Trophoblast cell (in vitro differentiated cells and primary cell): ENCODE data around the gene CTNNA3.

Experiments
- DNase-seq, 2 donors: peaks; one replicate each; pipeline ENCODE4 v3.0.0-alpha.2; 2016
- H2AFZ ChIP-seq: 2 replicates; pipeline ENCODE4 v1.6.1; 2013; ENCODE audit warnings: low read length, moderate library complexity, mild to moderate bottlenecking; ENCODE audit not compliant: insufficient read depth, poor library complexity
- H2AK5ac ChIP-seq: 2 replicates; pipeline ENCODE4 v1.6.1; 2013; ENCODE audit warnings: mild to moderate bottlenecking, low read length
- H2BK120ac ChIP-seq: 2 replicates; pipeline ENCODE4 v1.6.1; 2013; ENCODE audit warnings: low read length, mild to moderate bottlenecking, moderate library complexity; ENCODE audit not compliant: insufficient read depth, poor library complexity
- H2BK12ac ChIP-seq: 2 replicates; pipeline ENCODE4 v1.6.1; 2013; ENCODE audit warnings: mild to moderate bottlenecking, low read length, moderate library complexity
- H2BK5ac ChIP-seq: 2 replicates; pipeline ENCODE4 v1.6.1; 2013; ENCODE audit warnings: low read length, low read depth, moderate library complexity, mild to moderate bottlenecking; ENCODE audit not compliant: poor library complexity
- H3K14ac ChIP-seq: 2 replicates; pipeline ENCODE4 v1.6.1; 2013; ENCODE audit warnings: mild to moderate bottlenecking, low read length
- H3K18ac ChIP-seq: 2 replicates; pipeline ENCODE4 v1.6.1; 2013; ENCODE audit warnings: mild to moderate bottlenecking, low read length
- H3K23ac ChIP-seq: 2 replicates; pipeline ENCODE4 v1.6.1; 2013; ENCODE audit warnings: low read length
- H3K27ac ChIP-seq: 2 replicates; pipeline ENCODE4 v1.5.1; 2013; ENCODE audit warnings: low read depth, mild to moderate bottlenecking, inconsistent platforms, low read length, moderate library complexity
- H3K27me3 ChIP-seq: 2 replicates; pipeline ENCODE4 v1.6.1; 2013; ENCODE audit warnings: inconsistent platforms, mild to moderate bottlenecking, low read length, moderate library complexity; ENCODE audit not compliant: insufficient read depth
- H3K36me3 ChIP-seq, 2 experiments: 1 replicate in 1 of 2; 2 replicates in 1 of 2; pipeline ENCODE4 v1.6.1; 2013; ENCODE audit warnings: low read length in 2 of 2, mild to moderate bottlenecking in 2 of 2, moderate library complexity in 1 of 2; ENCODE audit not compliant: insufficient read depth in 2 of 2, control insufficient read depth in 1 of 2
- H3K4ac ChIP-seq: 2 replicates; pipeline ENCODE4 v1.6.1; 2013; ENCODE audit warnings: low read depth, mild to moderate bottlenecking, low read length, moderate library complexity
- H3K4me1 ChIP-seq, 2 experiments: 1 replicate in 1 of 2; 2 replicates in 1 of 2; pipeline ENCODE4 v1.6.1; 2013; ENCODE audit warnings: low read length in 2 of 2, mild to moderate bottlenecking in 2 of 2, moderate library complexity in 1 of 2; ENCODE audit not compliant: insufficient read depth in 2 of 2, control insufficient read depth in 1 of 2
- H3K4me2 ChIP-seq: 2 replicates; pipeline ENCODE4 v1.6.1; 2013; ENCODE audit warnings: inconsistent platforms, mild to moderate bottlenecking, low read length, moderate library complexity
- H3K4me3 ChIP-seq: 2 replicates; pipeline ENCODE4 v1.5.1; 2013; ENCODE audit warnings: mild to moderate bottlenecking, low read depth, low read length, inconsistent platforms
- H3K79me1 ChIP-seq: one replicate; pipeline ENCODE4 v1.6.1; 2013; ENCODE audit warnings: low read length
- H3K79me2 ChIP-seq: 2 replicates; pipeline ENCODE4 v1.6.1; 2013; ENCODE audit warnings: low read length, mild to moderate bottlenecking; ENCODE audit not compliant: control insufficient read depth, insufficient read depth, poor library complexity
- H3K9ac ChIP-seq: 2 replicates; pipeline ENCODE4 v1.6.1; 2013; ENCODE audit warnings: mild to moderate bottlenecking, low read length
- H3K9me3 ChIP-seq: 2 replicates; pipeline ENCODE4 v1.6.1; 2013; ENCODE audit warnings: low read depth, mild to moderate bottlenecking, control low read depth, inconsistent platforms, low read length; ENCODE audit not compliant: insufficient read depth
- H4K12ac ChIP-seq: 2 replicates; pipeline ENCODE4 v1.6.1; 2013; ENCODE audit warnings: low read depth, mild to moderate bottlenecking, low read length, moderate library complexity
- H4K8ac ChIP-seq: 2 replicates; pipeline ENCODE4 v1.6.1; 2013; ENCODE audit warnings: low read depth, mild to moderate bottlenecking, low read length, moderate library complexity
- H4K91ac ChIP-seq: one replicate; pipeline ENCODE4 v1.6.1; 2013; ENCODE audit warnings: low read depth, mild to moderate bottlenecking, low read length, moderate library complexity
- WGBS: extraction: QIAGEN DNeasy Blood & Tissue Kit; methylation state at CpG from one replicate; pipeline ENCODE4 v1.1.7; 2013; ENCODE audit warnings: missing lambda C conversion rate; ENCODE audit not compliant: insufficient read length, insufficient coverage; ENCODE audit errors: extremely low coverage; 5-methylcytosine and 5-hydroxymethylcytosine counted together

CTNNA3 gene

GRCh38 chr10:67119651-67120050 lies 576.3 kb downstream of the CTNNA3 start:
- no peaks in the 10 kb centered on the region for H3K9me3 ChIP-seq
- H3K27ac ChIP-seq: no peak overlapping the region
- H3K18ac ChIP-seq: no peak overlapping the region
- H2BK120ac ChIP-seq: no peak overlapping the region
- H2BK5ac ChIP-seq: no peak overlapping the region
- H2AFZ ChIP-seq: no peak overlapping the region
- H3K23ac ChIP-seq: no peak overlapping the region
- no CpG with 5 or more reads among the region's 1 CpG for WGBS
- no peaks in the 10 kb centered on the region for H3K4me1 ChIP-seq
- no peak overlapping the region for H3K14ac ChIP-seq
- no peaks in the 10 kb centered on the region for H3K79me1 ChIP-seq
- H4K91ac ChIP-seq: no peak overlapping the region
- DNase-seq: no peak
- no peak overlapping the region for H4K8ac ChIP-seq
- no peaks in the 10 kb centered on the region for H3K27me3 ChIP-seq
- no peak overlapping the region for H3K4ac ChIP-seq
- no peaks in the 10 kb centered on the region for H3K36me3 ChIP-seq
- no peak overlapping the region for H3K4me2 ChIP-seq
- H2BK12ac ChIP-seq: no peak overlapping the region
- no peak overlapping the region for H3K9ac ChIP-seq
- no peaks in the 10 kb centered on the region for H3K79me2 ChIP-seq
- no peak overlapping the region for H3K4me3 ChIP-seq
- no peak overlapping the region for H4K12ac ChIP-seq
- no peak overlapping the region for H2AK5ac ChIP-seq

- Histone ChIP-seq H3K9ac (no peak overlapping the region), H2AFZ (no peak overlapping the region), H2AK5ac (no peak overlapping the region), H4K91ac (no peak overlapping the region), H3K4me3 (no peak overlapping the region), H3K23ac (no peak overlapping the region), H3K4me1 (no peaks in the 10 kb centered on the region), H3K79me2 (no peaks in the 10 kb centered on the region), H3K36me3 (no peaks in the 10 kb centered on the region), H4K12ac (no peak overlapping the region), H2BK120ac (no peak overlapping the region), H3K27ac (no peak overlapping the region), H3K9me3 (no peaks in the 10 kb centered on the region), H3K4ac (no peak overlapping the region), H3K79me1 (no peaks in the 10 kb centered on the region), H2BK12ac (no peak overlapping the region), H3K4me2 (no peak overlapping the region), H3K14ac (no peak overlapping the region), H2BK5ac (no peak overlapping the region), H3K18ac (no peak overlapping the region), H4K8ac (no peak overlapping the region), H3K27me3 (no peaks in the 10 kb centered on the region)
- DNase-seq: no peak
- no CpG with 5 or more reads among the region's 1 CpG for WGBS
Observed at GRCh38 chr10:67115972-67116371, 580.0 kb downstream of the CTNNA3 start.

- Histone ChIP-seq H4K12ac (no peak overlapping the region), H3K79me2 (no peaks in the 10 kb centered on the region), H3K79me1 (no peaks in the 10 kb centered on the region), H3K18ac (no peak overlapping the region), H3K4me2 (no peak overlapping the region), H3K9ac (no peak overlapping the region), H4K8ac (no peak overlapping the region), H3K36me3 (no peaks in the 10 kb centered on the region), H2AFZ (no peak overlapping the region), H2BK12ac (no peak overlapping the region), H3K27me3 (no peaks in the 10 kb centered on the region), H2AK5ac (no peak overlapping the region), H3K4me3 (no peak overlapping the region), H4K91ac (no peak overlapping the region), H3K23ac (no peak overlapping the region), H3K27ac (no peak overlapping the region), H3K14ac (no peak overlapping the region), H3K4ac (no peak overlapping the region), H2BK5ac (no peak overlapping the region), H2BK120ac (no peak overlapping the region), H3K9me3 (no peaks in the 10 kb centered on the region), H3K4me1 (no peaks in the 10 kb centered on the region)
- WGBS: no CpG with 5 or more reads among the region's 2 CpGs
- DNase-seq: peak in 1 of 2 donors; percentile 7
Observed at GRCh38 chr10:67114945-67115344, 581.0 kb downstream of the CTNNA3 start.

GRCh38 chr10:67112765-67113164 lies 583.2 kb downstream of the CTNNA3 start:
- H3K23ac ChIP-seq: no peak overlapping the region
- H3K27ac ChIP-seq: no peak overlapping the region
- no peak overlapping the region for H3K4ac ChIP-seq
- no peak overlapping the region for H2BK120ac ChIP-seq
- H4K8ac ChIP-seq: no peak overlapping the region
- no peak overlapping the region for H2AFZ ChIP-seq
- H3K27me3 ChIP-seq: no peaks in the 10 kb centered on the region
- no peak overlapping the region for H4K91ac ChIP-seq
- no peak overlapping the region for H2BK12ac ChIP-seq
- no peak overlapping the region for H3K4me3 ChIP-seq
- no peak overlapping the region for H3K9ac ChIP-seq
- H3K4me1 ChIP-seq: no peaks in the 10 kb centered on the region
- H2BK5ac ChIP-seq: no peak overlapping the region
- H3K36me3 ChIP-seq: no peaks in the 10 kb centered on the region
- no peak for DNase-seq
- no peaks in the 10 kb centered on the region for H3K79me2 ChIP-seq
- H3K14ac ChIP-seq: no peak overlapping the region
- H3K9me3 ChIP-seq: no peaks in the 10 kb centered on the region
- no peak overlapping the region for H3K4me2 ChIP-seq
- no peak overlapping the region for H3K18ac ChIP-seq
- H4K12ac ChIP-seq: no peak overlapping the region
- no peak overlapping the region for H2AK5ac ChIP-seq
- H3K79me1 ChIP-seq: no peaks in the 10 kb centered on the region
- no CpG with 5 or more reads among the region's 1 CpG for WGBS
